Natural killer cell (primary cell): Measurements from ENCODE around the gene COMMD7. TPM values are rescaled to one million over a fixed set of nuclear protein-coding genes. Genes with fewer than 3 reads are reported as not detected.

Experiments used
- ATAC-seq, 3 donors: fragments of 150-1000 bp in 2 of 3; fragments of 200-7000 bp in 1 of 3; cut with Tn5 transposase; 1 replicate in 1 of 3; 2 replicates in 2 of 3; pipeline ENCODE4 v1.10.0; 2021; ENCODE audit warnings: mild to moderate bottlenecking in 2 of 3, moderate library complexity in 2 of 3
- DNase-seq, 2 donors: peaks; one replicate each; pipeline versions ENCODE4 v3.0.0 to v3.0.0-alpha.2; 2013 to 2021; ENCODE audit warnings: mixed read lengths in 1 of 2
- H3K27ac ChIP-seq: one replicate; pipeline ENCODE4 v1.5.1; 2013; ENCODE audit warnings: mild to moderate bottlenecking, low read length
- H3K27me3 ChIP-seq: one replicate; pipeline ENCODE4 v1.6.1; 2013; ENCODE audit warnings: low read length; ENCODE audit not compliant: control insufficient read depth, insufficient read depth
- H3K36me3 ChIP-seq: one replicate; pipeline ENCODE4 v1.6.1; 2013; ENCODE audit warnings: low read length; ENCODE audit not compliant: control insufficient read depth, insufficient read depth
- H3K4me1 ChIP-seq: one replicate; pipeline ENCODE4 v1.6.1; 2013; ENCODE audit warnings: low read length; ENCODE audit not compliant: control insufficient read depth, insufficient read depth
- H3K4me3 ChIP-seq: one replicate; pipeline ENCODE4 v1.5.1; 2013; ENCODE audit warnings: low read length
- H3K9me3 ChIP-seq: one replicate; pipeline ENCODE4 v1.6.1; 2013; ENCODE audit warnings: low read length; ENCODE audit not compliant: control insufficient read depth, insufficient read depth
- H3K27ac Mint-ChIP-seq, 2 donors: one replicate each; pipeline ENCODE4 v1.8.0; 2022; ENCODE audit warnings: mild to moderate bottlenecking in 2 of 2, mixed read lengths in 2 of 2, moderate library complexity in 1 of 2
- H3K27me3 Mint-ChIP-seq, 2 donors: one replicate each; pipeline ENCODE4 v1.8.0; 2022; ENCODE audit warnings: low read depth in 2 of 2, mixed read lengths in 2 of 2
- H3K36me3 Mint-ChIP-seq: one replicate; pipeline ENCODE4 v1.8.0; 2022; ENCODE audit warnings: mixed read lengths
- H3K4me1 Mint-ChIP-seq, 2 donors: one replicate each; pipeline ENCODE4 v1.8.0; 2022; ENCODE audit warnings: mixed read lengths in 2 of 2
- H3K4me3 Mint-ChIP-seq: one replicate; pipeline ENCODE4 v1.8.0; 2022; ENCODE audit warnings: mild to moderate bottlenecking, moderate library complexity, mixed read lengths
- H3K9me3 Mint-ChIP-seq, 2 donors: one replicate each; pipeline ENCODE4 v1.8.0; 2022; ENCODE audit warnings: mixed read lengths in 2 of 2
- CTCF ChIP-seq: fragments of 200-600 bp; IDR thresholded peaks from one replicate; pipeline ENCODE4 v1.8.0; 2022; ENCODE audit warnings: antibody characterized with exemption
- WGBS: methylation state at CpG from one replicate; pipeline ENCODE4 v1.1.7; 2013; ENCODE audit warnings: missing lambda C conversion rate; ENCODE audit not compliant: insufficient coverage; 5-methylcytosine and 5-hydroxymethylcytosine counted together
- intact Hi-C: fragments of 100-400 bp; cut with micrococcal nuclease; formaldehyde crosslinking; loops from one replicate; pipeline ENCODE4 v1.14.2; 2022
- total RNA-seq, 4 donors: library from RNA; stranded (reverse); fragments of 120-200 nt in 1 of 4; gene quantifications; one replicate each; pipeline versions ENCODE4 v1.2.3 to v1.2.4, GENCODE V29; 2013 to 2022

Gene COMMD7
- total RNA-seq, 3 donors from 2014 or later (not counting 1 experiment from before 2014, with no cell fraction given): 56.7 to 72.1 (median 68.1) TPM

- H3K36me3 ChIP-seq: no peaks in the 10 kb centered on the region
- Mint-ChIP-seq H3K4me1 (peaks cover 0 to 9% of the 10 kb centered on the region in 2 donors), H3K27me3 (no peaks in the 10 kb centered on the region), H3K36me3 (no peaks in the 10 kb centered on the region), H3K27ac (no peak overlapping the region), H3K4me3 (no peak overlapping the region), H3K9me3 (no peaks in the 10 kb centered on the region)
- peaks cover 3% of the 10 kb centered on the region for H3K4me1 ChIP-seq
- intact Hi-C loops: no loop called here
- no peaks in the 10 kb centered on the region for H3K9me3 ChIP-seq
- no peak overlapping the region for H3K27ac ChIP-seq
- 91% methylated on average over 14 of the region's 16 CpGs for WGBS
- no peak overlapping the region for H3K4me3 ChIP-seq
- no peak for DNase-seq
- ATAC-seq: no peak
- H3K27me3 ChIP-seq: no peaks in the 10 kb centered on the region
- no peak for TF ChIP-seq CTCF
Observed at GRCh38 chr20:32780278-32780677, 37.0 kb upstream of the COMMD7 start.

GRCh38 chr20:32779500-32780211 lies 36.4 kb upstream of the COMMD7 start:
- peaks cover 0 to 9% of the 10 kb centered on the region in 2 donors for H3K4me1 Mint-ChIP-seq
- no peaks in the 10 kb centered on the region for H3K27me3 ChIP-seq
- intact Hi-C loops: loop anchor here (5.0 kb wide), 1 partner anchor 37 kb away; the partner anchor contains the start of gene COMMD7
- H3K36me3 ChIP-seq: no peaks in the 10 kb centered on the region
- no peaks in the 10 kb centered on the region for H3K9me3 Mint-ChIP-seq
- no peaks in the 10 kb centered on the region for H3K36me3 Mint-ChIP-seq
- H3K4me1 ChIP-seq: peaks cover 3% of the 10 kb centered on the region
- no peak overlapping the region for H3K4me3 ChIP-seq
- H3K9me3 ChIP-seq: no peaks in the 10 kb centered on the region
- DNase-seq (no peak), ATAC-seq (no peak)
- TF ChIP-seq CTCF: no peak
- H3K27ac ChIP-seq: no peak overlapping the region
- WGBS: 96% methylated on average over 10 of the region's 10 CpGs
- no peak overlapping the region for H3K4me3 Mint-ChIP-seq
- H3K27me3 Mint-ChIP-seq: no peaks in the 10 kb centered on the region
- H3K27ac Mint-ChIP-seq: no peak overlapping the region

- Histone ChIP-seq H3K9me3 (no peaks in the 10 kb centered on the region), H3K36me3 (no peaks in the 10 kb centered on the region), H3K27ac (no peak overlapping the region), H3K27me3 (no peaks in the 10 kb centered on the region), H3K4me1 (peaks cover 3% of the 10 kb centered on the region), H3K4me3 (no peak overlapping the region)
- ATAC-seq (no peak), DNase-seq (no peak)
- no peak for TF ChIP-seq CTCF
- intact Hi-C loops: loop anchor here (5.0 kb wide), 1 partner anchor 35 kb away; the partner anchor contains the start of gene COMMD7
- no peaks in the 10 kb centered on the region for H3K36me3 Mint-ChIP-seq
- no peaks in the 10 kb centered on the region for H3K9me3 Mint-ChIP-seq
- peaks cover 0 to 9% of the 10 kb centered on the region in 2 donors for H3K4me1 Mint-ChIP-seq
- no peak overlapping the region for H3K4me3 Mint-ChIP-seq
- H3K27ac Mint-ChIP-seq: no peak overlapping the region
- no peaks in the 10 kb centered on the region for H3K27me3 Mint-ChIP-seq
- 91% methylated on average over 8 of the region's 8 CpGs for WGBS
Observed at GRCh38 chr20:32777177-32777956, 34.1 kb upstream of the COMMD7 start.
